ENCODE data around the gene IL25.

DNA sequence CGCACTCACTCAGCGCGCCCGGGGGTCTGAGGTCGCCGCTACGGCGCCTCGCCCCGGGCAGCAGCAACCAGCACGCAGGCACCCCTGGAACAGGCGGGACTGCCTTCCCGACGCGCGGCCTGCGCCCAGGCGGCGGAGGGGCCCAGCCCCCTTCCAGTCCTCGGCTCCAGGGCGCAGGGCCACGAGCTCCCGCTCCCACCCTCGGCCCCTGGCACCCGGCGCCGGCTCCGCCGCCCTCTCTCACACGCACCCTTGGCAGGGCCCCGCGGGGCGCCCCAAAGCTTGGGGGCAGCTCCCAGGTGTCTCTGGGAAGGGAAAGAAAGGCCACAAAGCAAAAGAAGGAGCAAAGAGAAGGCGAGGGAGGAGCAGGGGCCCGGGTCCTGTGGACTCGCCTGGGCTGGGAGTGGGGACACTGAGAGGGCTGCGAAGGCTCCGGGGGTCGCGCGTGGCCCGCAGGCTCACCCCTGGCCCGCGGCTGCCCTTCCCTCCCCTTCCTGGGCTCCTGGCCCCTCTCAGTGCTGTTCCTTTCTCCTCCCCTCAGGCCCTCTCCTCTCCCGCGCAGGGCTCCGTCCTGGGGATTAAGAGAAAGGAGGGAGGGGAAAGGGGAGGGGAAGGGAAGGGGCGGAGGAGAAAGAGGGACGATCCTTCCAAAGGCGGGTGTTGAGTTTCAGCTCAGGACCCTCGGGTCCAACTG is 6.7 kb upstream of the IL25 start:
- TF ChIP-seq RAD21 (IDR thresholded peaks at IDR 0.05; ENCODE audit: low read length) (no peak), POLR2A (IDR thresholded peaks at IDR 0.05; ENCODE audit: low read depth, low read length) (0 out of 2 replicates have a peak, but pooled peaks have one; percentile 28), CHD1 (IDR thresholded peaks at IDR 0.05; ENCODE audit: low read depth, low read length) (no peak), SMC3 (IDR thresholded peaks at IDR 0.05; ENCODE audit: low read depth, low read length) (no peak), CEBPB (IDR thresholded peaks at IDR 0.05; ENCODE audit: low read depth, low read length) (no peak), NFE2L2 (IDR thresholded peaks at IDR 0.05; ENCODE audit: low read depth, low read length) (no peak), MXI1 (IDR thresholded peaks at IDR 0.05; ENCODE audit: borderline replicate concordance, low read depth, low read length) (0 out of 2 replicates have a peak, but pooled peaks have one; percentile 11)
- TF ChIP-seq, protein P1, sequence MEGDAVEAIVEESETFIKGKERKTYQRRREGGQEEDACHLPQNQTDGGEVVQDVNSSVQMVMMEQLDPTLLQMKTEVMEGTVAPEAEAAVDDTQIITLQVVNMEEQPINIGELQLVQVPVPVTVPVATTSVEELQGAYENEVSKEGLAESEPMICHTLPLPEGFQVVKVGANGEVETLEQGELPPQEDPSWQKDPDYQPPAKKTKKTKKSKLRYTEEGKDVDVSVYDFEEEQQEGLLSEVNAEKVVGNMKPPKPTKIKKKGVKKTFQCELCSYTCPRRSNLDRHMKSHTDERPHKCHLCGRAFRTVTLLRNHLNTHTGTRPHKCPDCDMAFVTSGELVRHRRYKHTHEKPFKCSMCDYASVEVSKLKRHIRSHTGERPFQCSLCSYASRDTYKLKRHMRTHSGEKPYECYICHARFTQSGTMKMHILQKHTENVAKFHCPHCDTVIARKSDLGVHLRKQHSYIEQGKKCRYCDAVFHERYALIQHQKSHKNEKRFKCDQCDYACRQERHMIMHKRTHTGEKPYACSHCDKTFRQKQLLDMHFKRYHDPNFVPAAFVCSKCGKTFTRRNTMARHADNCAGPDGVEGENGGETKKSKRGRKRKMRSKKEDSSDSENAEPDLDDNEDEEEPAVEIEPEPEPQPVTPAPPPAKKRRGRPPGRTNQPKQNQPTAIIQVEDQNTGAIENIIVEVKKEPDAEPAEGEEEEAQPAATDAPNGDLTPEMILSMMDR (conservative IDR thresholded peaks at IDR 0.05; ENCODE audit: low read depth, low read length): no peak
- TF ChIP-seq, protein P2, sequence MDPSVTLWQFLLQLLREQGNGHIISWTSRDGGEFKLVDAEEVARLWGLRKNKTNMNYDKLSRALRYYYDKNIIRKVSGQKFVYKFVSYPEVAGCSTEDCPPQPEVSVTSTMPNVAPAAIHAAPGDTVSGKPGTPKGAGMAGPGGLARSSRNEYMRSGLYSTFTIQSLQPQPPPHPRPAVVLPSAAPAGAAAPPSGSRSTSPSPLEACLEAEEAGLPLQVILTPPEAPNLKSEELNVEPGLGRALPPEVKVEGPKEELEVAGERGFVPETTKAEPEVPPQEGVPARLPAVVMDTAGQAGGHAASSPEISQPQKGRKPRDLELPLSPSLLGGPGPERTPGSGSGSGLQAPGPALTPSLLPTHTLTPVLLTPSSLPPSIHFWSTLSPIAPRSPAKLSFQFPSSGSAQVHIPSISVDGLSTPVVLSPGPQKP (IDR thresholded peaks at IDR 0.05; ENCODE audit: borderline replicate concordance, low read depth, low read length): no peak
